ENCODE results near the gene MAPK8IP2.

- TF ChIP-seq TAF1 (IDR thresholded peaks at IDR 0.05; ENCODE audit: borderline replicate concordance, insufficient read depth, low read length) (no peak), SIN3A (IDR thresholded peaks at IDR 0.05; ENCODE audit: borderline replicate concordance, insufficient read depth, low read length) (no peak), POLR2AphosphoS5 (IDR thresholded peaks at IDR 0.05; ENCODE audit: low read depth, low read length) (no peak)
Observed at GRCh38 chr22:50569896-50570535, 30.6 kb upstream of the MAPK8IP2 start.
